GM23338 (cell line): ENCODE results near the gene HMGXB3. TPM values are rescaled to one million over a fixed set of nuclear protein-coding genes. Genes with fewer than 3 reads are reported as not detected.

Experiments
- ATAC-seq: fragments of 200-7000 bp; cut with Tn5 transposase; 3 replicates; pipeline ENCODE4 v1.9.1; 2020
- DNase-seq: peaks from one replicate; pipeline ENCODE4 v3.0.0-alpha.2; 2015; ENCODE audit warnings: low spot score
- H2AFZ ChIP-seq: fragments of 200-600 bp; sonication (generic); 2 replicates; pipeline ENCODE4 v1.8.0; 2016; ENCODE audit warnings: antibody characterized with exemption, mild to moderate bottlenecking, moderate library complexity
- H3F3A ChIP-seq: fragments of 200-600 bp; sonication (generic); replicated peaks from 2 replicates; pipeline ENCODE4 v1.8.0; 2017; ENCODE audit warnings: antibody characterized with exemption, mixed run types, low read depth
- H3K27ac ChIP-seq: fragments of 200-600 bp; sonication (generic); 2 replicates; pipeline ENCODE4 v1.6.1; 2016; ENCODE audit warnings: low read depth
- H3K27me3 ChIP-seq: fragments of 200-600 bp; sonication (generic); 2 replicates; pipeline ENCODE4 v1.8.0; 2016; ENCODE audit warnings: mild to moderate bottlenecking, mixed run types, moderate library complexity; ENCODE audit not compliant: insufficient read depth
- H3K36me3 ChIP-seq: fragments of 200-600 bp; sonication (generic); 2 replicates; pipeline ENCODE4 v1.8.0; 2016; ENCODE audit warnings: mild to moderate bottlenecking; ENCODE audit not compliant: insufficient read depth
- H3K4me1 ChIP-seq: fragments of 200-600 bp; sonication (generic); 2 replicates; pipeline ENCODE4 v1.8.0; 2016; ENCODE audit warnings: mild to moderate bottlenecking, moderate library complexity; ENCODE audit not compliant: insufficient read depth
- H3K4me2 ChIP-seq: fragments of 200-600 bp; sonication (generic); 2 replicates; pipeline ENCODE4 v1.7.1; 2017; ENCODE audit warnings: mixed run types
- H3K4me3 ChIP-seq: fragments of 200-600 bp; sonication (generic); 2 replicates; pipeline ENCODE4 v1.6.1; 2016; ENCODE audit warnings: mixed run types
- H3K79me2 ChIP-seq: fragments of 200-600 bp; sonication (generic); replicated peaks from 2 replicates; pipeline ENCODE4 v1.8.0; 2017; ENCODE audit warnings: mild to moderate bottlenecking; ENCODE audit not compliant: insufficient read depth
- H3K9me2 ChIP-seq: fragments of 200-600 bp; sonication (generic); 2 replicates; pipeline ENCODE4 v1.8.0; 2017; ENCODE audit not compliant: insufficient read depth
- H4K20me1 ChIP-seq: fragments of 200-600 bp; sonication (generic); replicated peaks from 2 replicates; pipeline ENCODE4 v1.8.0; 2017; ENCODE audit warnings: mild to moderate bottlenecking; ENCODE audit not compliant: insufficient read depth
- H3K27ac Mint-ChIP-seq: 2 replicates; pipeline ENCODE4 v1.8.0; 2020; ENCODE audit warnings: inconsistent platforms, mild to moderate bottlenecking, moderate library complexity, mixed read lengths
- H3K27me3 Mint-ChIP-seq: 3 replicates; pipeline ENCODE4 v1.8.0; 2022; ENCODE audit warnings: low read depth, mild to moderate bottlenecking, moderate library complexity, mixed read lengths, inconsistent platforms; ENCODE audit not compliant: insufficient read depth, poor library complexity
- H3K36me3 Mint-ChIP-seq: 3 replicates; pipeline ENCODE4 v1.8.0; 2021; ENCODE audit warnings: low read depth, mild to moderate bottlenecking, inconsistent platforms, moderate library complexity, mixed read lengths
- H3K4me1 Mint-ChIP-seq: 3 replicates; pipeline ENCODE4 v1.8.0; 2020; ENCODE audit warnings: mild to moderate bottlenecking, inconsistent platforms, mixed read lengths
- H3K4me3 Mint-ChIP-seq: 3 replicates; pipeline ENCODE4 v1.8.0; 2021; ENCODE audit warnings: moderate library complexity, mild to moderate bottlenecking, inconsistent platforms, mixed read lengths
- H3K9me3 Mint-ChIP-seq: 3 replicates; pipeline ENCODE4 v1.8.0; 2020; ENCODE audit warnings: moderate library complexity, mild to moderate bottlenecking, inconsistent platforms, mixed read lengths
- CREB1 ChIP-seq: fragments of 250-450 bp; sonication (Bioruptor Pico); IDR thresholded peaks from 2 replicates; pipeline ENCODE4 v1.5.0; 2020; ENCODE audit warnings: low read depth, mild to moderate bottlenecking, moderate library complexity
- CTCF ChIP-seq, 2 experiments: fragments of 200-600 bp in 1 of 2; sonication (generic) in 1 of 2; conservative IDR thresholded peaks; 2 replicates each; pipeline versions ENCODE4 v1.5.1 to v1.6.1; 2016 to 2017; ENCODE audit warnings: antibody characterized with exemption in 2 of 2, low read depth in 2 of 2, mild to moderate bottlenecking in 2 of 2, moderate library complexity in 1 of 2
- ETS1 ChIP-seq: IDR thresholded peaks from 2 replicates; pipeline ENCODE4 v1.6.1; 2016; ENCODE audit warnings: antibody characterized with exemption
- EZH2 ChIP-seq: fragments of 200-600 bp; sonication (generic); IDR thresholded peaks from one replicate; pipeline ENCODE4 v1.8.0; 2017; ENCODE audit warnings: antibody characterized with exemption, mild to moderate bottlenecking, low read depth; ENCODE audit not compliant: unreplicated experiment
- EZH2phosphoT487 ChIP-seq: fragments of 200-600 bp; sonication (generic); IDR thresholded peaks from one replicate; pipeline ENCODE4 v1.8.1; 2018; ENCODE audit warnings: antibody characterized with exemption; ENCODE audit not compliant: unreplicated experiment
- JUNB ChIP-seq: IDR thresholded peaks from one replicate; pipeline ENCODE4 v1.6.1; 2016; ENCODE audit warnings: antibody characterized with exemption; ENCODE audit not compliant: unreplicated experiment
- NANOG ChIP-seq: IDR thresholded peaks from 2 replicates; pipeline ENCODE4 v1.6.1; 2016; ENCODE audit warnings: antibody characterized with exemption, borderline replicate concordance
- POLR2AphosphoS5 ChIP-seq: IDR thresholded peaks from 2 replicates; pipeline ENCODE4 v1.6.1; 2016; ENCODE audit warnings: antibody characterized with exemption, low read depth
- REST ChIP-seq: IDR thresholded peaks from one replicate; pipeline ENCODE4 v1.6.1; 2018; ENCODE audit warnings: antibody characterized with exemption; ENCODE audit not compliant: unreplicated experiment
- STAT1 ChIP-seq: IDR thresholded peaks from one replicate; pipeline ENCODE4 v1.6.1; 2016; ENCODE audit warnings: antibody characterized with exemption; ENCODE audit not compliant: unreplicated experiment
- ZNF114 ChIP-seq: fragments of 250-450 bp; sonication (Bioruptor Pico); IDR thresholded peaks from 2 replicates; pipeline ENCODE4 v1.5.0; 2020; ENCODE audit warnings: mild to moderate bottlenecking, moderate library complexity
- ZNF331 ChIP-seq: fragments of 250-450 bp; sonication (Bioruptor Pico); IDR thresholded peaks from 2 replicates; pipeline ENCODE4 v1.5.0; 2020; ENCODE audit warnings: low read depth, mild to moderate bottlenecking, moderate library complexity
- ZNF462 ChIP-seq: fragments of 250-450 bp; sonication (Bioruptor Pico); IDR thresholded peaks from 2 replicates; pipeline ENCODE4 v1.5.0; 2020; ENCODE audit warnings: mild to moderate bottlenecking, moderate library complexity
- polyA plus RNA-seq: library from polyadenylated mRNA; unstranded; fragments of >200 nt; fragmentation: Nextera tagmentation; extraction: Ambion mirVana; gene quantifications from 2 replicates; pipeline ENCODE4 v1.2.1, GENCODE V29; 2016
- total RNA-seq: library from RNA; depleted of rRNA; stranded (reverse); fragments of >200 nt; shearing (Covaris generic); gene quantifications from 2 replicates; pipeline ENCODE4 v1.2.3, GENCODE V29; 2014

The HMGXB3 gene
- total and polyA plus RNA-seq, 2 experiments from 2014 or later = 9.4 to 37.9 TPM

DNA sequence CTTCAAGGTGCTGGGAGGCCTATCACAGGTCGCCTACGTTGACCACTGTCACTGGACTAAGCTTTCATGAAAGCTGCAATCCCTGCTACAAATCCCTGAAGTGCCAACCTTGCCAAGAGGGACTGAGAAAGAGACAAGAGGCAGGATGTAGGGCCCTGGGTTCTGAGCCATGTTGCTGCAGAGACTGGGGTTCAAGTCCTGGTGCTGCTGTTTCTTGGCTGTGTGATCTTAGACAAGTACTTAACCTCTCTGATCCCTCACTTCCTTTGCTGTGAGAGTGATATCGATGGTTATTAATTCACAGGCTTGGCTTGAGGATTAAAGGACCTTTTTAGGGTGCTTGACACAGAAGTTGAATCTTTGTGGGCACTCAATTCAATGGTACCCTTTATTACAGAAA lies 70.3 kb downstream of the HMGXB3 start:
- Histone ChIP-seq H4K20me1 (no peaks in the 10 kb centered on the region), H3K9me2 (peaks cover 4% of the 10 kb centered on the region; the same call in 1 of the 2 replicates), H3K27ac (no peak overlapping the region), H3K36me3 (no peaks in the 10 kb centered on the region), H3K4me1 (no peaks in the 10 kb centered on the region), H3K27me3 (no peaks in the 10 kb centered on the region), H3K4me2 (no peak overlapping the region), H3F3A (no peaks in the 10 kb centered on the region), H2AFZ (no peak overlapping the region), H3K79me2 (no peaks in the 10 kb centered on the region), H3K4me3 (no peak overlapping the region)
- no peaks in the 10 kb centered on the region for H3K4me1 Mint-ChIP-seq
- no peaks in the 10 kb centered on the region for H3K36me3 Mint-ChIP-seq
- H3K9me3 Mint-ChIP-seq = no peaks in the 10 kb centered on the region
- no peak overlapping the region for H3K4me3 Mint-ChIP-seq
- peaks cover 3% of the 10 kb centered on the region for H3K27me3 Mint-ChIP-seq
- TF ChIP-seq POLR2AphosphoS5 (no peak), ZNF331 (CRISPR knock-in tag) (no peak), JUNB (no peak), CREB1 (CRISPR knock-in tag) (no peak), STAT1 (no peak), EZH2 (no peak), ZNF114 (no peak), REST (no peak), ZNF462 (CRISPR knock-in tag) (no peak), ETS1 (no peak), NANOG (no peak), EZH2phosphoT487 (no peak), CTCF (conservative IDR thresholded peaks at IDR 0.05; ENCODE audit: low read depth in 2 of 2) (no peak)
- H3K27ac Mint-ChIP-seq = no peak overlapping the region
- DNase-seq = no peak
- ATAC-seq = no peak
